PFSK-1 (cell line): ENCODE results near the gene MYL5.

Source experiments
- FOXP2 ChIP-seq: optimal IDR thresholded peaks from 2 replicates; pipeline ENCODE3; 2011; ENCODE audit warnings: borderline replicate concordance, control low read depth, inconsistent platforms; ENCODE audit not compliant: insufficient read depth; ENCODE audit errors: extremely low read length, extremely low read depth
- POLR2AphosphoS5 ChIP-seq: IDR thresholded peaks from 2 replicates; pipeline ENCODE4 v1.6.1; 2012; ENCODE audit warnings: low read depth, mild to moderate bottlenecking, control low read depth, low read length, moderate library complexity
- SIN3A ChIP-seq: IDR thresholded peaks from 2 replicates; pipeline ENCODE4 v1.6.1; 2012; ENCODE audit warnings: mild to moderate bottlenecking, low read length, moderate library complexity, borderline replicate concordance; ENCODE audit not compliant: insufficient read depth
- TAF1 ChIP-seq: IDR thresholded peaks from 2 replicates; pipeline ENCODE4 v1.6.1; 2012; ENCODE audit warnings: low read length, control low read depth, borderline replicate concordance; ENCODE audit not compliant: insufficient read depth
- TF ChIP-seq, protein P1 (sequence below), 2 experiments: IDR thresholded peaks; 2 replicates each; pipeline versions ENCODE4 v1.6.1 to v1.8.0; 2011 to 2012; ENCODE audit warnings: low read depth in 2 of 2, low read length in 2 of 2, control low read depth in 1 of 2, inconsistent platforms in 1 of 2, mild to moderate bottlenecking in 1 of 2, moderate library complexity in 1 of 2; ENCODE audit not compliant: insufficient read depth in 1 of 2

The MYL5 gene

DNA sequence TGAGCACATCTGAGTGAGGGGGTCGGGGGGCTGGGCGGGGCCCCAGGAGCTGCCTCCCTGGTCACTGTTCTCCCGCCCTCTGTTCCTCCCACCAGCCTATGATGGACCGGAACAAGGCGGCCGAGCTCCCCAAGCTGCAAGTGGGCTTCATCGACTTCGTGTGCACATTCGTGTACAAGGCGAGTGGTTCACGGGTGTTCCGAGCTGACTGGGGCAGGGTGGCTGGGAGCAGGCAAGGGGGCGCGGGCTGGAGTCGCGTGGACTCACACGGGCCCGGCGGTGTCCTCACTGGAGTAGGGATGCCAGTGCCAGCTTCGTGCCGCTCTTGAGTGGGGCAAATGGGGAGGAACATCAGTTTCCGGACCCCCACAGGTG is 7.9 kb upstream of the MYL5 start:
- TF ChIP-seq, protein P1, sequence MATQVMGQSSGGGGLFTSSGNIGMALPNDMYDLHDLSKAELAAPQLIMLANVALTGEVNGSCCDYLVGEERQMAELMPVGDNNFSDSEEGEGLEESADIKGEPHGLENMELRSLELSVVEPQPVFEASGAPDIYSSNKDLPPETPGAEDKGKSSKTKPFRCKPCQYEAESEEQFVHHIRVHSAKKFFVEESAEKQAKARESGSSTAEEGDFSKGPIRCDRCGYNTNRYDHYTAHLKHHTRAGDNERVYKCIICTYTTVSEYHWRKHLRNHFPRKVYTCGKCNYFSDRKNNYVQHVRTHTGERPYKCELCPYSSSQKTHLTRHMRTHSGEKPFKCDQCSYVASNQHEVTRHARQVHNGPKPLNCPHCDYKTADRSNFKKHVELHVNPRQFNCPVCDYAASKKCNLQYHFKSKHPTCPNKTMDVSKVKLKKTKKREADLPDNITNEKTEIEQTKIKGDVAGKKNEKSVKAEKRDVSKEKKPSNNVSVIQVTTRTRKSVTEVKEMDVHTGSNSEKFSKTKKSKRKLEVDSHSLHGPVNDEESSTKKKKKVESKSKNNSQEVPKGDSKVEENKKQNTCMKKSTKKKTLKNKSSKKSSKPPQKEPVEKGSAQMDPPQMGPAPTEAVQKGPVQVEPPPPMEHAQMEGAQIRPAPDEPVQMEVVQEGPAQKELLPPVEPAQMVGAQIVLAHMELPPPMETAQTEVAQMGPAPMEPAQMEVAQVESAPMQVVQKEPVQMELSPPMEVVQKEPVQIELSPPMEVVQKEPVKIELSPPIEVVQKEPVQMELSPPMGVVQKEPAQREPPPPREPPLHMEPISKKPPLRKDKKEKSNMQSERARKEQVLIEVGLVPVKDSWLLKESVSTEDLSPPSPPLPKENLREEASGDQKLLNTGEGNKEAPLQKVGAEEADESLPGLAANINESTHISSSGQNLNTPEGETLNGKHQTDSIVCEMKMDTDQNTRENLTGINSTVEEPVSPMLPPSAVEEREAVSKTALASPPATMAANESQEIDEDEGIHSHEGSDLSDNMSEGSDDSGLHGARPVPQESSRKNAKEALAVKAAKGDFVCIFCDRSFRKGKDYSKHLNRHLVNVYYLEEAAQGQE (IDR thresholded peaks at IDR 0.05; ENCODE audit: insufficient read depth in 1 of 2, low read depth in 2 of 2, low read length in 2 of 2) = no peak
- TF ChIP-seq FOXP2 (no peak), POLR2AphosphoS5 (no peak), TAF1 (no peak), SIN3A (no peak)

DNA sequence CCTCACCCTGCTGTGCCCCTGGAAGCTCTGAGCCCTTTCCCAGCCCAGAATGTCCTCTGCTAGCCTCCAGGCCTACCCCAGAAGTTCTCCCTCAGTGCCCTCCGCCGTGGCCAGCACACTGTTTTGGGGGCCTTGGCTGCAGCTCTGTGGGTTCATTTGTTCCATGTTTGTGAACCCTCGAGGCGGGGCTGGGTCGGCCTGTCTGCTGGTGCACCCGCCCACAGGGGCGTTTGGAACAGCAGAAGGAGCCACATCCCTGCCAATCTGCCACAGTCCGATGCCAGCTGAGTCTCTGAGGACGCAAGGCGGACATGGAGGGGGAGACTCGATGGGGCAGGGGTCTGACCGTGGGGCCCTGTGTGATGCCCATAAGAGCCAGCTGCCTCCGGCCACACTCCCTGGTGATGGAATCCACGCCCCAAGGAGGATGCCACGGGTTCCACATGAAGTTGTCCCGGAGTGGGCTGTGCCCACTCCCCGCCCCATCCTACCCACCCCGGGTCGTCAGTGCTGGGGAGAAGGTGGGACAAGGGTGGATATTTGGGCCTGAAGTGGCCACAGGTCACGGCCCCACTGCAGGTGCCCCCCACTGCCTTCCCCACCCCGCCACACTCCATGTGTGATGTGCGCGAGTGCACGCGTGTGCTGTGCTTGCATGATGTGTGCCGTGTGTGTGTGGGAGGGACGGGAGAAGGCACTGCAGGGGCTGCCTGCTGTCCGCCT is 7.4 kb upstream of the MYL5 start:
- TF ChIP-seq SIN3A (no peak), FOXP2 (no peak), POLR2AphosphoS5 (no peak), TAF1 (no peak)
- TF ChIP-seq, protein P1 (IDR thresholded peaks at IDR 0.05; ENCODE audit: insufficient read depth in 1 of 2, low read depth in 2 of 2, low read length in 2 of 2) = no peak

DNA sequence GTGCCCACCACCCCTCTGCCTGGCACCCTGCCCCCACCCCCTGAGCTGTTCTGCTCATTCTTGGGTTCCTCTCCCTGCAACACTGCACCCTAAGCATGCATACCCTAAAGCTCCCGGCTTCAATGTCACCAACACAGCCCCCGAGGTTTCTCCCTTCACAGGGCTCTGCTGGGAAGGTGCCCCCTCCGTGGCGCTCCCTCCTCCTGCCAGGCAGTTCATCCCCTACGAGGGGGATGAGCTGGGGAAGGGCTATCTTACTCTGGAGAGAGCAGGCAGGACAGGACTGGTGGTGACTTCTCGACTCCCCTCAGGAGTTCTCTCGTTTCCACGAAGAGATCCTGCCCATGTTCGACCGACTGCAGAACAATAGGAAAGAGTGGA is 6.8 kb upstream of the MYL5 start:
- TF ChIP-seq TAF1 (no peak), SIN3A (no peak), POLR2AphosphoS5 (no peak)
- TF ChIP-seq, protein P1 (IDR thresholded peaks at IDR 0.05; ENCODE audit: insufficient read depth in 1 of 2, low read depth in 2 of 2, low read length in 2 of 2) = no peak

DNA sequence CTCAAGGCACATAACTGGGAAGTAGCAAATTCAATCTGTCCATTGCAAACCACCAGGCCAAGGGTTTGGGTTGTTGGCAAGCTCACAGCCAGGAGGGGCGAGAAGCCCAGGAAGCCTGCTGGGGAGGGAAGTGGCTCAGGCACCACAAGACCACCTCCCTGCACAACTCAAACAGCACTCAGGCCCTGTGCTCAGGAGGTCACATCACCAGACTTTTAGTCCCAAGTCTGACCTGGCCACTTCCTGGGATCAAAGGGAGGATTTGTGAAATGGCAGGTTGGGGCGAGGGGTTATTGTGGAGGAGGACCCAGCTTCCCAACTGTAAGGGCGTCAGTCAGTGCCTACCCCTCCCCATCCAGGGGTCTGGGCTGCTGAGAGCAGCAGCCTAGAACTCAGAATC is 2.6 kb upstream of the MYL5 start:
- TF ChIP-seq TAF1 (no peak), SIN3A (no peak), FOXP2 (no peak)
- TF ChIP-seq, protein P1 (IDR thresholded peaks at IDR 0.05; ENCODE audit: insufficient read depth in 1 of 2, low read depth in 2 of 2, low read length in 2 of 2) = no peak
